Neural cell (in vitro differentiated cells): ENCODE measurements around the gene CELSR3. TPM values are rescaled to one million over a fixed set of nuclear protein-coding genes. Genes with fewer than 3 reads are reported as not detected.

ENCODE experiments used
- H2AFZ ChIP-seq: fragments of 200-600, 300-800 bp; sonication (generic), shearing (Covaris generic); 2 replicates; pipeline ENCODE4 v1.6.0; 2014; ENCODE audit warnings: low read depth, mild to moderate bottlenecking, antibody characterized with exemption, low read length, moderate library complexity
- H3F3A ChIP-seq: fragments of 200-600 bp; shearing (Covaris generic); 2 replicates; pipeline ENCODE4 v1.6.1; 2016; ENCODE audit warnings: mild to moderate bottlenecking, moderate library complexity, mixed read lengths, antibody characterized with exemption, low read length; ENCODE audit not compliant: insufficient read depth, poor library complexity, severe bottlenecking
- H3K27ac ChIP-seq: fragments of 200-600, 300-800 bp; sonication (generic), shearing (Covaris generic); 2 replicates; pipeline ENCODE4 v1.5.1; 2014; ENCODE audit warnings: mild to moderate bottlenecking, low read length, moderate library complexity
- H3K27me3 ChIP-seq: fragments of 300-800, 200-600 bp; sonication (generic), shearing (Covaris generic); 2 replicates; pipeline ENCODE4 v1.6.0; 2014; ENCODE audit warnings: mild to moderate bottlenecking, low read depth, low read length, moderate library complexity; ENCODE audit not compliant: insufficient read depth
- H3K36me3 ChIP-seq: fragments of 300-800, 200-600 bp; sonication (generic), shearing (Covaris generic); 2 replicates; pipeline ENCODE4 v1.5.1; 2014; ENCODE audit warnings: mild to moderate bottlenecking, antibody characterized with exemption, low read length, moderate library complexity; ENCODE audit not compliant: insufficient read depth
- H3K4me2 ChIP-seq: fragments of 300-800, 200-600 bp; sonication (generic), shearing (Covaris generic); 2 replicates; pipeline ENCODE4 v1.6.0; 2014; ENCODE audit warnings: mild to moderate bottlenecking, low read length
- H3K4me3 ChIP-seq: fragments of 300-800, 200-600 bp; sonication (generic), shearing (Covaris generic); 2 replicates; pipeline ENCODE4 v1.5.1; 2014; ENCODE audit warnings: mild to moderate bottlenecking, low read length, moderate library complexity
- H3K79me2 ChIP-seq: fragments of 200-600 bp; shearing (Covaris generic); replicated peaks from 2 replicates; pipeline ENCODE4 v1.6.0; 2014; ENCODE audit warnings: mild to moderate bottlenecking, low read length, moderate library complexity; ENCODE audit not compliant: insufficient read depth
- H3K9ac ChIP-seq: fragments of 300-800, 200-600 bp; sonication (generic), shearing (Covaris generic); 2 replicates; pipeline ENCODE4 v1.6.1; 2016; ENCODE audit warnings: mild to moderate bottlenecking, low read length, mixed read lengths
- H3K9me2 ChIP-seq: fragments of 200-600 bp; shearing (Covaris generic); 2 replicates; pipeline ENCODE4 v1.6.1; 2016; ENCODE audit warnings: mild to moderate bottlenecking, low read length, mixed read lengths; ENCODE audit not compliant: insufficient read depth
- H3K9me3 ChIP-seq: fragments of 200-600, 300-800 bp; sonication (generic), shearing (Covaris generic); 2 replicates; pipeline ENCODE4 v1.6.1; 2016; ENCODE audit warnings: mild to moderate bottlenecking, mixed run types, low read length, moderate library complexity, mixed read lengths
- H4K20me1 ChIP-seq: fragments of 200-600 bp; shearing (Covaris generic); 2 replicates; pipeline ENCODE4 v1.6.1; 2016; ENCODE audit warnings: mild to moderate bottlenecking, mixed run types; ENCODE audit not compliant: insufficient read depth
- CTCF ChIP-seq: fragments of 450-650 bp; IDR thresholded peaks from 2 replicates; pipeline ENCODE4 v1.5.1; 2014; ENCODE audit warnings: antibody characterized with exemption, mild to moderate bottlenecking, moderate library complexity; ENCODE audit not compliant: poor library complexity, severe bottlenecking
- EP300 ChIP-seq: fragments of 450-650 bp; conservative IDR thresholded peaks from 2 replicates; pipeline ENCODE4 v1.6.1; 2014; ENCODE audit warnings: antibody characterized with exemption, mild to moderate bottlenecking, moderate library complexity; ENCODE audit not compliant: poor library complexity, severe bottlenecking
- EZH2 ChIP-seq: fragments of 200-600, 300-800 bp; shearing (Covaris generic), sonication (generic); IDR thresholded peaks from 2 replicates; pipeline ENCODE4 v1.6.1; 2014; ENCODE audit warnings: antibody characterized with exemption, low read length, borderline replicate concordance, mild to moderate bottlenecking; ENCODE audit not compliant: insufficient read depth, poor library complexity, severe bottlenecking
- MXI1 ChIP-seq: fragments of 450-650 bp; conservative IDR thresholded peaks from 2 replicates; pipeline ENCODE4 v1.6.1; 2014; ENCODE audit warnings: antibody characterized with exemption, mild to moderate bottlenecking; ENCODE audit not compliant: poor library complexity, severe bottlenecking
- POLR2AphosphoS5 ChIP-seq: IDR thresholded peaks from 2 replicates; pipeline ENCODE4 v1.6.1; 2012
- RAD21 ChIP-seq: fragments of 450-650 bp; conservative IDR thresholded peaks from 2 replicates; pipeline ENCODE4 v1.6.1; 2014; ENCODE audit warnings: antibody characterized with exemption, mild to moderate bottlenecking, moderate library complexity
- REST ChIP-seq: IDR thresholded peaks from 2 replicates; pipeline ENCODE4 v1.6.1; 2012; ENCODE audit warnings: borderline replicate concordance
- SMC3 ChIP-seq: fragments of 450-650 bp; conservative IDR thresholded peaks from 2 replicates; pipeline ENCODE4 v1.6.1; 2014; ENCODE audit warnings: antibody characterized with exemption, mild to moderate bottlenecking, moderate library complexity; ENCODE audit not compliant: poor library complexity
- TAF1 ChIP-seq: IDR thresholded peaks from 2 replicates; pipeline ENCODE4 v1.6.1; 2012; ENCODE audit warnings: low read depth
- polyA plus RNA-seq: library from polyadenylated mRNA; depleted of rRNA; stranded (reverse); fragments of >200 nt; gene quantifications from 2 replicates; pipeline ENCODE4 v1.2.3, GENCODE V29; 2014

The CELSR3 gene
- polyA plus RNA-seq, 1 donor from 2014 or later, result 54.9 TPM

DNA sequence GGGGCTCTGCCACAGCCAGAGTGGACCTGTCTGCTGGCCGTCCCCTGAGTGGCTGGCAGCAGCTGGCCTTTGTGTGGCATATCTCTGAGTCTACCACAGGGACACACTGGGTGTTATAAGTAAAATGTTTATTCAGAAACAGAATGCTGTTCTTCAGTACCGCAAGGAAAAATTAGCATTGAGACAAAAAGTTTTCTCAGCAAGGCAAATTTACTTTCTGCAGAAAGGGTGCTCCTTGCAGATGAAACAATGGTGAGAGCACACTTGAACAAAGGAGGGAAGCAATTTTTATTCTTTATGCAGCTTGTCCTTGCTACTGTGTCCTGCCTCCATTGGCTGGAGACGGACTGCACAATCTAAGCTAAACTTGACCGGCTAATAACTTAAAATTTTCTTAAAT is 45.1 kb downstream of the CELSR3 start:
- Histone ChIP-seq H3K27ac (no peak overlapping the region), H4K20me1 (no peaks in the 10 kb centered on the region), H3K4me2 (no peak overlapping the region), H3K9me3 (no peaks in the 10 kb centered on the region), H3K27me3 (no peaks in the 10 kb centered on the region), H2AFZ (no peak overlapping the region), H3K36me3 (no peaks in the 10 kb centered on the region), H3K9me2 (no peaks in the 10 kb centered on the region), H3F3A (no peaks in the 10 kb centered on the region), H3K79me2 (no peaks in the 10 kb centered on the region), H3K4me3 (no peak overlapping the region), H3K9ac (no peak overlapping the region)
- TF ChIP-seq EZH2 (no peak), CTCF (no peak), MXI1 (no peak), POLR2AphosphoS5 (no peak), REST (no peak), TAF1 (no peak), SMC3 (no peak), EP300 (no peak), RAD21 (no peak)

- Histone ChIP-seq H3K4me3 (no peak overlapping the region), H3K27me3 (no peaks in the 10 kb centered on the region), H3K4me2 (no peak overlapping the region), H3K9me2 (no peaks in the 10 kb centered on the region), H3K9me3 (no peaks in the 10 kb centered on the region), H3K9ac (no peak overlapping the region), H4K20me1 (no peaks in the 10 kb centered on the region), H3K27ac (no peak overlapping the region), H3K36me3 (no peaks in the 10 kb centered on the region), H2AFZ (no peak overlapping the region), H3K79me2 (peaks cover 3% of the 10 kb centered on the region), H3F3A (no peaks in the 10 kb centered on the region)
- TF ChIP-seq RAD21 (no peak), TAF1 (no peak), CTCF (no peak), SMC3 (no peak), EP300 (no peak), EZH2 (no peak), REST (no peak), MXI1 (no peak), POLR2AphosphoS5 (no peak)
These were observed 48.6 kb downstream of the CELSR3 start for GRCh38 chr3:48614044-48614443.
